Ishikawa (cell line): Measurements from ENCODE around the gene TSPOAP1.

Source experiments
- NFIC ChIP-seq: IDR thresholded peaks from 2 replicates; pipeline ENCODE4 v1.6.1; 2012
- REST ChIP-seq: IDR thresholded peaks from 2 replicates; pipeline ENCODE4 v1.6.1; 2012; ENCODE audit warnings: low read depth, mild to moderate bottlenecking
- USF1 ChIP-seq: IDR thresholded peaks from 2 replicates; pipeline ENCODE4 v1.6.1; 2012
- ZBTB7A ChIP-seq: IDR thresholded peaks from 2 replicates; pipeline ENCODE4 v1.6.1; 2012; ENCODE audit warnings: low read depth

GRCh38 chr17:58373923-58374322 is 45.3 kb upstream of the TSPOAP1 start:
- TF ChIP-seq NFIC = no peak
- TF ChIP-seq REST = no peak
- no peak for TF ChIP-seq USF1
- no peak for TF ChIP-seq ZBTB7A
